NCI-H1048 (cell line): ENCODE results near the gene SF3A2.

Experiments used
- DNase-seq: peaks from one replicate; lab custom pipeline; 2025; lab: John Stamatoyannopoulos, UW

SF3A2 gene

GRCh38 chr19:2240881-2241760, 4.5 kb downstream of the SF3A2 start:
- DNase-seq: no peak

DNA sequence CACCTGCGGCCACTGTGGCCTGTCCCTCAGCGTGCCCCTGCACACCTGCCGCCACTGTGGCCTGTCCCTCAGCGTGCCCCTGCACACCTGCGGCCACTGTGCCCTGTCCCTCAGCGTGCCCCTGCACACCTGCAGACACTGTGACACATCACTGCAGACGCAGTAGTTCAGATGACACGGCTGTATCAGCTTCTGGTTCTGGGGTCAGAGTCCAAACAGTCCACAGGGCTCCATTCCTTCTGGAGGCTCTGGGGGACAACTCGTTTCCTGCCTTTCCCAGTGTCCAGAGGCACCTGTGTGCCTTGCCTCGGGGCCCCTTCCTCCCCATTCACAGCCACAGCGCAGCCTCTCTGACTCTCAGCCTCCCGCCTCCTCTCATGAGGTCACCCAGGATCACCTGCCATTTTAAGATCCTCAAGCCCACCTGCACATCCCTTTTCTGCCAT, 5.5 kb downstream of the SF3A2 start:
- no peak for DNase-seq

DNA sequence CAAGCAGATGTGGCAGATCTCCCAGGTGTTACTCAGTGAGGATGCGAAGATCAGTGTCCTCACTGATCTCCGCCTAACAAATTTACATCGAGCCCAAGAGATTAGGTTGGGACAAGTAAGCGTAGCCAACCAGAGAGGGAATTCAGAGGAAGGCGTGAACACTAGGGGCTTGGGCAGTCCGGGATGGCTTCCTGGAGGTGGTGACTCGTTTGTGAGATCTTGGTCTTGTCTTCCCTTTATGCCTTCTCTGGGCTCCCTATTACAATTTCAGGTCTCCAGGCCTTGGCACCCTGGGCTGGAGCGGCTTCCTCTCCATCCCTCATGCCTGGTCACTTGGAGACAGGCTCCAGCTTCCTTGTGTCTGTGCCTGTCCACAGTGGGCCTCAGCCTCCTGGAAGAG, 6.2 kb downstream of the SF3A2 start:
- no peak for DNase-seq

DNA sequence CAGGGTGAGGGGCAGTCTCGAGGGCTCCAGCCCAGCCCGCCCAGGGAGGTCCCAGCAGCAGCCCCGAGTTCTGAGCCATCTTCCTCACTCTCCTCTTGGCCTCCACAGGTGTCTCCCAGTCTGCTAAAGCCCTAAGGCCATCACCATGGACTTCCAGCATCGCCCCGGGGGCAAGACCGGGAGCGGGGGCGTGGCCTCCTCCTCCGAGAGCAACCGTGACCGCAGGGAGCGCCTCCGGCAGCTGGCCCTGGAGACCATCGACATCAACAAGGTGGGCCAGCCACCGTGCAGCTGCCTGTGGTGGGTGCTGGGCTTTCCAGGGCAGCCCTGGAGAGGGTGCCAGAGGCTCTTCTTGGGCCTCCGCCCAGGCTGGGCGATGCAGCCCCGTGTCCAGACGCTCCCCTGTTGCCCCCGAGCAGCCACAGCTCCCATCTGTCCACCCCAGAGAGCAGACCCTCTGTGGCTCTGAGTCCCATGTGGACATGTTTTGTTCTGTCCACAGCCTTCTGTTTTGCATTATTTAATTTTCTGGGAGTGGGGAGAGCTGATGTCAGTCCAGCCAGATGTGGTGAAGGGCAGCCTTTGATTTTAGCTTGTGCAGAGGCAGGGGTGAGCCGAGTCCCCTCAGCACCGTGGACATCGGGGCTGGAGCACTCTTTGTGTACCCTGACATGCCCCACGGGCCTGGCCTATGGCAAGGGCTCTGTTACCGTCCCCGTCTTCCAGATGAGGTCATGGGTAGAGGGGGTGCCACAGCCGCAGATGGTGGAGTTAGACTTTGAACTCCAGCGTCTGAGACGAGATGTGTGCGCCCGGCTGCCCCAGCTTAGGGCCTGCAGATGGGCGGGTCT, 6.9 kb downstream of the SF3A2 start:
- no peak for DNase-seq

GRCh38 chr19:2244125-2244411, 7.4 kb downstream of the SF3A2 start:
- no peak for DNase-seq

GRCh38 chr19:2244486-2244885, 7.9 kb downstream of the SF3A2 start:
- no peak for DNase-seq

- no peak for DNase-seq
These were observed 8.6 kb downstream of the SF3A2 start for GRCh38 chr19:2245273-2245672.

- DNase-seq: no peak
These were observed 9.5 kb downstream of the SF3A2 start for GRCh38 chr19:2246014-2246620.

- no peak for DNase-seq
These were observed 10.3 kb downstream of the SF3A2 start for GRCh38 chr19:2246801-2247361.

GRCh38 chr19:2247433-2248101, 10.9 kb downstream of the SF3A2 start:
- DNase-seq: no peak

DNA sequence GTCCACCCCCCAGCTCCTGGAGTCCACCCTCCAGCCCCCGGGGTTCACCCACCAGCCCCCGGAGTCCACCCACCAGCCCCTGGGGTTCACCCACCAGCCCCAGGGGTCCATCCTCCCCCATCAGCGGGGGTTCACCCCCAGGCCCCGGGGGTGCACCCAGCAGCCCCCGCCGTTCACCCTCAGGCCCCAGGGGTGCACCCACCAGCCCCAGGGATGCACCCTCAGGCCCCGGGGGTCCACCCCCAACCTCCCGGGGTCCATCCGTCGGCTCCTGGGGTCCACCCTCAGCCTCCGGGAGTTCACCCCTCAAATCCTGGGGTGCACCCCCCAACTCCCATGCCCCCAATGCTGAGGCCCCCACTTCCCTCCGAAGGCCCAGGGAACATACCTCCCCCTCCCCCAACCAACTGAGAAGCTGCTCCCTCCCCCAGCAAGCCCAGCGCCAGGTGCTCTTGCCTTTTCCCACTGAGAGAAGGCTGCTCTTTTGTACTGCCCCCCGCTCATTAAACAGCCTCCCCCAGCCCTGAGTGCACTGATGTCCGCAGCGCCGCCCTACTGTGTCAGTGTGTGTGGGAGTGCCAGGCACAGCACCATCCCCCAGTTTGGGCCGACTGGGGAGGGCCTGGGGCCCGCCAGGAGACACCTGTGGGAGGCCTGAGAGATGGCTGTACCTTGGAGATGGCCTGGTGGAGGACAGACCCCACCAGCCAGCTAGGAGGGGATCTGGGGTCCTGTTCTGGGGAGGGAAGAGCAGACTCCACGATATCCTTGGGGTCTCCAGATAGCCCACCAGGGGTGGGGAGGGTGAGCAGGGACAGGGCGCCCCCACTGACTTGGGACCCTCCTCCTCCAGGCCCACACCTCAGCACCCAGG, 11.7 kb downstream of the SF3A2 start:
- no peak for DNase-seq

DNA sequence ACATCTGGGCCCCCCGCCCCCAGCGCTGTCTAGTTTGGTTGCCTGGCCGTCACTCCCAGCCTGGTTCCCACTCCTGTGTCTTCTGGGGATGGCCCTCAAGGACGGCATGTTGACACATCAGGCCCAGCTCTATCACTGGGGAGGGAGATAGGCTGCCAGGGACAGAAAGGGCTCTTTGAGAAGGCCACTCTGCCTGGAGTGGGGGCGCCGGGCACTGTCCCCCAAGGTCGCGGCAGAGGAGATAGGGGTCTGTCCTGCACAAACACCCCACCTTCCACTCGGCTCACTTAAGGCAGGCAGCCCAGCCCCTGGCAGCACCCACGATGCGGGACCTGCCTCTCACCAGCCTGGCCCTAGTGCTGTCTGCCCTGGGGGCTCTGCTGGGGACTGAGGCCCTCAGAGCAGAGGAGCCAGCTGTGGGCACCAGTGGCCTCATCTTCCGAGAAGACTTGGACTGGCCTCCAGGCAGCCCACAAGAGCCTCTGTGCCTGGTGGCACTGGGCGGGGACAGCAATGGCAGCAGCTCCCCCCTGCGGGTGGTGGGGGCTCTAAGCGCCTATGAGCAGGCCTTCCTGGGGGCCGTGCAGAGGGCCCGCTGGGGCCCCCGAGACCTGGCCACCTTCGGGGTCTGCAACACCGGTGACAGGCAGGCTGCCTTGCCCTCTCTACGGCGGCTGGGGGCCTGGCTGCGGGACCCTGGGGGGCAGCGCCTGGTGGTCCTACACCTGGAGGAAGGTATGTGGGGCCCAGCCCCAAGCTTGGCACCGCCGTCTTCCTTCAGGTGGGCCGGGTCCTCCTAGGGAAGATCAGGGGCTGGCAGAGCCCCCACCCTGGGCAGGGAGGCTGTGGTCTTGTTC, 12.6 kb downstream of the SF3A2 start, which contains the start of gene AMH:
AMH (plus strand) TSS at position 314 of the 857 bp plus-strand sequence; CDS start at position 324, 10 bp downstream.
- DNase-seq: no peak

GRCh38 chr19:2249880-2250765, 13.5 kb downstream of the SF3A2 start:
- no peak for DNase-seq

DNA sequence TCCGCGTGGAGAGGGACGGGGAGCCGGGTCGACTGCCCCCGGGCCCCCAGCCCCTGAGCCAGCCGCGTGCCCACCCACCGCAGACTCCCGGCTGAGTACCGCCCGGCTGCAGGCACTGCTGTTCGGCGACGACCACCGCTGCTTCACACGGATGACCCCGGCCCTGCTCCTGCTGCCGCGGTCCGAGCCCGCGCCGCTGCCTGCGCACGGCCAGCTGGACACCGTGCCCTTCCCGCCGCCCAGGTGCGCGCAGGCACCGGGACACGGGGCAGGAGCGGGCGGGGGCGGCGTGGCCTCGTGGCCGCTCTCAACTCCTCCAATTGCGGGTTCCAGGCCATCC, 14.1 kb downstream of the SF3A2 start:
- no peak for DNase-seq

- DNase-seq: no peak
These were observed 14.8 kb downstream of the SF3A2 start for GRCh38 chr19:2251106-2252054.

- no peak for DNase-seq
These were observed 15.6 kb downstream of the SF3A2 start for GRCh38 chr19:2252055-2252796.

DNA sequence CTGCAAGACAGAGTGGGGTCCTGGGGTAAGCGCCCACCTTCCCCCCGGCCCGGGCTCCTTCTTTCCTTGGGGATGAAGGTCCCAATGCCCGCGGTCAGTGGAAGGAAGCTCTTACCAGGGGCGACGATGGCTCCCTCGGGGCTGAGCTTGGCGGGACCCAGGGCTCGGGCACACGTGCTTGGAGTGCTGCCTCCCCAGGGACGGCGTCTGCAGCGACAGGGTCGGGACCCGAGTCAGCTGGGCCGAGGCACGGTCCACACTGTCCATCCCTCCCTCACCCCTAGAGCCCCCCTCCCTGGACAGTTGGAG, 16.1 kb downstream of the SF3A2 start:
- DNase-seq: no peak
